Erythroblast (primary cell): ENCODE results near the gene PPP1R15A.

Experiments used
- GATA1 ChIP-seq: IDR thresholded peaks from 2 replicates; pipeline ENCODE4 v1.6.1; 2011; ENCODE audit warnings: low read depth, mild to moderate bottlenecking, control low read depth, low read length, moderate library complexity
- POLR2A ChIP-seq: IDR thresholded peaks from 2 replicates; pipeline ENCODE4 v1.6.1; 2011; ENCODE audit warnings: mild to moderate bottlenecking, low read length

DNA sequence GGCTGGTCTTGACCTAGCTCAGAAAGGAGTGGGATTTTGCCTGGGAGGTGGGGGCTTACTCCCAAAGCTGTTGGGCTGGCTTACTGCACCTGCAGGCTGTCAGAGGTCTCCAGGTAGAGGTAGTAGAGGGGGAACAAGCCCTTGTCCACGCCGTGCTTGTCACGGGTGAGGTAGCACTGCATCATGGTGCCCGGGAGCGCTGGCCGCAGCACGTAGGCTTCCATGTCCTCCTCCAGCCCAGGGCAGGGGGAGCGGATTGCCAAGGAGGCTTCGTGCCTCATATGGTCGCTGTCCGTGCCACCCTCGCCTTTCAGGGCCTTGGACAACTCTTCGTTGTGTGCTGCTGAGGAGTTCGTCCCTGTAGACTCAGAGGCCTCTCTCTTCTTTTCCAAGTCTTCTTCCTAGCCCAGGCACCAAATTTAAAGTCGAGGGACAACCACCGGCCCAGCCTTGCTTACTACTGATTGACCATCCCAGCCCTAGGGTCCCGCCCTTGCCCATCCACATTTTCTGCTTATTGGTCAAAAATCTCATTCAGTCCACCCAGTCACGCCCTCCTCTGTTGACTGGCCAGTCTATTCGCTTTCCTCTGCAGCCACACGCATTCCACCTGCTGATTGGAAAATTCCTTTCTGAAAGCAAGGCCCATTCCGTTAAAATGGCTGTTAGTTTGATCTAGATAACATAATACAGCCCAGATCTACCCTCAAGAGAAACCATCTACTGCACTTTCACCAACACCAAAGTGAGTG is 15.8 kb downstream of the PPP1R15A start:
- TF ChIP-seq POLR2A, result no peak
- TF ChIP-seq GATA1, result no peak
